GM19467 (cell line): ENCODE measurements around the gene NELFCD.

Experiments
- ATAC-seq: cut with Tn5 transposase; IDR thresholded peaks from one replicate; pipeline ENCODE4 v1.9.1; 2021; ENCODE audit warnings: mild to moderate bottlenecking, moderate library complexity; ENCODE audit not compliant: unreplicated experiment

NELFCD gene

GRCh38 chr20:59042796-59043631, 62.0 kb downstream of the NELFCD start:
- peak; percentile 91 for ATAC-seq

- ATAC-seq = no peak
Observed at GRCh38 chr20:59043698-59044097, 62.6 kb downstream of the NELFCD start.

GRCh38 chr20:59044295-59044694, 63.2 kb downstream of the NELFCD start:
- no peak for ATAC-seq
